Transverse colon (tissue), 4 donors: ENCODE data around the gene ANKS3. TPM values are rescaled to one million over a fixed set of nuclear protein-coding genes. Genes with fewer than 3 reads are reported as not detected.
A peak's percentile ranks its signal among the peaks of the same experiment; 100 is the strongest.

Experiments used
- DNase-seq: peaks from one replicate; pipeline ENCODE4 v3.0.0-alpha.2; 2019
- H3K27ac ChIP-seq, 4 donors: fragments of 200-600 bp; sonication (generic); 2 replicates each; pipeline ENCODE4 v1.5.1; 2016 to 2018; ENCODE audit warnings: inconsistent platforms in 4 of 4
- H3K27me3 ChIP-seq: fragments of 200-600 bp; sonication (generic); 2 replicates; pipeline ENCODE4 v1.5.1; 2017; ENCODE audit warnings: inconsistent platforms
- H3K36me3 ChIP-seq, 4 donors: fragments of 200-600 bp; sonication (generic); 2 replicates each; pipeline ENCODE4 v1.5.1; 2017 to 2019; ENCODE audit warnings: inconsistent platforms in 4 of 4
- H3K4me1 ChIP-seq, 4 donors: fragments of 200-600 bp; sonication (generic); 2 replicates each; pipeline ENCODE4 v1.5.1; 2017 to 2020; ENCODE audit warnings: inconsistent platforms in 4 of 4
- H3K4me3 ChIP-seq, 4 donors: fragments of 200-600 bp; sonication (generic); 1 replicate in 1 of 4; 2 replicates in 3 of 4; pipeline versions ENCODE4 v1.5.1 to v1.6.1; 2017 to 2019; ENCODE audit warnings: inconsistent platforms in 4 of 4
- H3K9me3 ChIP-seq, 2 donors: fragments of 200-600 bp; sonication (generic); 2 replicates each; pipeline ENCODE4 v1.5.1; 2017 to 2019; ENCODE audit warnings: inconsistent platforms in 2 of 2
- EP300 ChIP-seq: sonication (generic); formaldehyde crosslinking; IDR thresholded peaks from one replicate; pipeline ENCODE4 v1.6.1; 2017; ENCODE audit warnings: antibody characterized with exemption, low read depth
- POLR2A ChIP-seq: fragments of 450-650 bp; IDR thresholded peaks from one replicate; pipeline ENCODE4 v1.6.1; 2016; ENCODE audit warnings: antibody characterized with exemption, mild to moderate bottlenecking, moderate library complexity
- POLR2AphosphoS5 ChIP-seq, 3 donors: sonication (generic); formaldehyde crosslinking; IDR thresholded peaks; one replicate each; pipeline ENCODE4 v1.6.1; 2016; ENCODE audit warnings: antibody characterized with exemption in 3 of 3
- WGBS, 2 donors: methylation state at CpG; one replicate each; pipeline ENCODE4 v1.1.5; 2018; ENCODE audit warnings: low coverage in 1 of 2; 5-methylcytosine and 5-hydroxymethylcytosine counted together
- in situ Hi-C, 4 donors: fragments of 200-750 bp; cut with MboI; loops; one replicate each; pipeline versions ENCODE4 v1.15.0 to v1.15.1; 2017; ENCODE audit warnings: low sequenced_read_pairs in 3 of 4, low pct_ligation_motif_present in 1 of 4, low pct_unique_long_range_greater_than_20kb in 1 of 4
- intact Hi-C: fragments of 100-400 bp; cut with DNase I; formaldehyde crosslinking; loops from one replicate; pipeline ENCODE4 v1.15.1; 2023; ENCODE audit warnings: low total_unique reads
- total RNA-seq, 4 donors: library from RNA; depleted of rRNA; stranded (reverse); fragments of >200 nt; gene quantifications; one replicate each; pipeline ENCODE4 v1.1.0, GENCODE V29; 2016
- TF ChIP-seq, protein P1 (sequence below), 5 experiments: fragments of 200-600 bp in 3 of 5; fragments of 450-650 bp in 2 of 5; sonication (generic) in 3 of 5; IDR thresholded peaks; 1 replicate in 2 of 5; 2 replicates in 3 of 5; pipeline ENCODE4 v1.5.1; 2016 to 2017; ENCODE audit warnings: antibody characterized with exemption in 5 of 5, inconsistent platforms in 3 of 5, mild to moderate bottlenecking in 2 of 5, moderate library complexity in 1 of 5

Gene ANKS3
- total RNA-seq, 4 donors from 2014 or later = 14.9 to 38.4 (median 25.0) TPM

DNA sequence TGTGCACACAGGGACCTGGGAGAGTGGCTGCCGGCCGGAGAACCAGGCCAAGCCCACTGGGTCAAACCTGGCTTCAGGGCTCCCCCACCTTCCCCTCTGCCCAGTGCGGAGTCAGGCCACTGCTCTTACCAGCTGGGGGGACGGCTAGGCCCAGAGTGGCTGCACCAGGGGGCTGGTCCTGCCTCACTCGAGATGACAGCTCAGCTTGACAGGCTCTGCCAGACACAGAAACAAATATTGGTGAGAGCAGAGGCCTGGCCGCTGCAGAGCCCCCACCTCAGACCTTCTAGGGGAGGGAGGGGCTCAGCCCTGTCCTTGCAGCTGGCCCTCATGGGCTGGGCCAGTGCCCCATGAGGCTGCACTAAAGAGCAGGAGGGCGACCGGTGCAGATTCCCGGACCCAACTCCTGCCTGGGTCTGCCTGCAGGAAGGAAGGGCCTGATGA is 36.2 kb downstream of the ANKS3 start:
- Histone ChIP-seq H3K9me3 (no peaks in the 10 kb centered on the region), H3K27me3 (no peaks in the 10 kb centered on the region), H3K4me3 (no peak overlapping the region), H3K27ac (no peak overlapping the region), H3K4me1 (peaks cover 8 to 34% (median 31%) of the 10 kb centered on the region in 4 donors), H3K36me3 (no peaks in the 10 kb centered on the region)
- intact Hi-C loops (no loop called here), in situ Hi-C loops (no loop called here)
- 90% methylated on average over 8 of the region's 9 CpGs; no CpG with 5 or more reads in 1 of the 2 donors for WGBS, 2 donors
- no peak for DNase-seq
- TF ChIP-seq POLR2A (peak; percentile 19), POLR2AphosphoS5 (IDR thresholded peaks at IDR 0.05) (no peak)

DNA sequence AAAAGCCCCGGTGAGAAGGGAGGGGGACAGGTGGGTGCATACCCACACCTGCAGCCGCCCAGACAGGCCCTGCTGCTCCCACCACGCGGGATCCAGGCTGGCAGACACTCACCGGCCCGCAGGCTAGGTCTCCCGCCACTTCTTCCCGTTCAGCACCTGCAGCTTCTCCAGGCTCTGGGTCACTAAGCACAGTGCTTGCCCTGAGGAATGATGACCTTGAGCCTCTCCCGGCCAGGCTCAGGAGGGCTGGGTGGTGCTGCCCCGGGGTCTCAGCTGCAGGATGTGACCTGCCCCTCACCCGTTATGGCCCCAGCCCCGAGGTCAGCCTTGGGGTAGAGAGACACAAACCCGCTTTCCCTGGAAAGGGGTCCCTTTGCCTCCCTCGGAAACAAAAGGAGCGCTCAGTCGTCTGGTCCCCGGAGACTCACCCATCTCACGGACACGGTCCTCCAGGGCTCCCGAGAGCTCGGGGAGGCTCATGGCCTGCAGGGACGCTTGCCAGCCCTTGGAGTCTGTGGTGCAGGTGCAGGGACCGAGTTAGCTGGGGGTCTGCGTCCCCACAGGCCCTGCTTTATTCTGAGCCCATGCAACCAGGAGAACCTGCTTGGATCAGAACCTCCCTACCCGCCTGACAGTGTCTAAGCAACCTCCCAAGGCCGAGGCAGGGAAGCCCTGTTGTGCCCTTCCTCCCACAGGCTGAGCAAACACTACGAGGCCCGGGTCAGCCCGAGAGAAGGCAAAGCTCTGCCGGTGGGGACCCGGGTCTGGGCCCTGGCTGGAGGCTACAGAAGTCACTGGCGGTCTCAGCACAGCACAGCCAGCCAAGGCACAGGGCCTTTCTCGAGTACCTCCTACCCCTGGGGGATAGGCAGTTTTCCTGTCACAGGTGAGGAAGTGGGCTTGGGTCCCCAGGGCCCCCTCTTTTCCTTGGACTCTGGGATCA is 36.9 kb downstream of the ANKS3 start:
- in situ Hi-C loops = no loop called here
- H3K4me1 ChIP-seq = peaks cover 15 to 37% (median 32%) of the 10 kb centered on the region in 4 donors
- DNase-seq = no peak
- no peak overlapping the region for H3K4me3 ChIP-seq
- H3K27ac ChIP-seq = no peak overlapping the region
- no peaks in the 10 kb centered on the region for H3K27me3 ChIP-seq
- no peaks in the 10 kb centered on the region for H3K9me3 ChIP-seq
- intact Hi-C loops = no loop called here
- no peaks in the 10 kb centered on the region for H3K36me3 ChIP-seq
- TF ChIP-seq POLR2AphosphoS5 (IDR thresholded peaks at IDR 0.05) (no peak), EP300 (no peak), POLR2A (no peak)
- TF ChIP-seq, protein P1, sequence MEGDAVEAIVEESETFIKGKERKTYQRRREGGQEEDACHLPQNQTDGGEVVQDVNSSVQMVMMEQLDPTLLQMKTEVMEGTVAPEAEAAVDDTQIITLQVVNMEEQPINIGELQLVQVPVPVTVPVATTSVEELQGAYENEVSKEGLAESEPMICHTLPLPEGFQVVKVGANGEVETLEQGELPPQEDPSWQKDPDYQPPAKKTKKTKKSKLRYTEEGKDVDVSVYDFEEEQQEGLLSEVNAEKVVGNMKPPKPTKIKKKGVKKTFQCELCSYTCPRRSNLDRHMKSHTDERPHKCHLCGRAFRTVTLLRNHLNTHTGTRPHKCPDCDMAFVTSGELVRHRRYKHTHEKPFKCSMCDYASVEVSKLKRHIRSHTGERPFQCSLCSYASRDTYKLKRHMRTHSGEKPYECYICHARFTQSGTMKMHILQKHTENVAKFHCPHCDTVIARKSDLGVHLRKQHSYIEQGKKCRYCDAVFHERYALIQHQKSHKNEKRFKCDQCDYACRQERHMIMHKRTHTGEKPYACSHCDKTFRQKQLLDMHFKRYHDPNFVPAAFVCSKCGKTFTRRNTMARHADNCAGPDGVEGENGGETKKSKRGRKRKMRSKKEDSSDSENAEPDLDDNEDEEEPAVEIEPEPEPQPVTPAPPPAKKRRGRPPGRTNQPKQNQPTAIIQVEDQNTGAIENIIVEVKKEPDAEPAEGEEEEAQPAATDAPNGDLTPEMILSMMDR (IDR thresholded peaks at IDR 0.05) = no peak
- 84% methylated on average over 33 of the region's 33 CpGs; no CpG with 5 or more reads in 1 of the 2 donors for WGBS, 2 donors

DNA sequence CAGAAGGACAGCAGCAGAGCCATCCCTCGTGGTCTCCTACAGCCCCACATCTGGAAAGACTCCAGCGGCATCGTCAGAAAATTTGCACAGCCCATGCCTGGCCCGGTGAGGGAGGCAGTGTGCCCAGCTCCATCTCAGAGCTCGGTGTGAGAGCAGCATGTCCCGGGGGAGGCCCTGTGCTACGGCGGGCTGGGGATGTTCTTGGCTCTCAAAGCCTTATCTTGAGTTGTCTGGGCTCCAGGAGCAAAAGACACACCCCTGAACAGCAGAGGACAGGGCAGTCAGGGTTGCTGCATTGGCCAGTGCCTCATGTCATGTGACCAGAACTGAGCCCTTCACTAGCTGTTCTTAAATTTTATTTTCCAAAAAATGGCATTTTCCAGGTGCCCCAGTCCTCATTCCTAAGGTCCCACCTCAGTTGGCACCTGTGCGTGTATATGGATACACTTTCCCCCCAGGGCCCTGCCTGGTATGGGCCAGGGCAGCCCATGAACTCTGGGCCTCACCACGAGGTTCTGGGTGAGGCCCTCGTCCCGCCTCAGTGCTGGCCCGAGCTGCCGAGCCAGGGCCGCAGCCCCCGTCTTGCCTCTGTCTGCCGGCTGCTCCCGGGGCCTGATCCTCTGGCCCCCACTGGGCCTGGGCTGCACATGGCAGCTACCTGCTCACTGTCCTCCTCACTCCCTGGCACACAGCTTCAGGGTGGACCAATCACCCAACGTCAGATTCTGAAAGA is 37.7 kb downstream of the ANKS3 start:
- in situ Hi-C loops (no loop called here), intact Hi-C loops (no loop called here)
- Histone ChIP-seq H3K27me3 (no peaks in the 10 kb centered on the region), H3K9me3 (no peaks in the 10 kb centered on the region), H3K27ac (no peak overlapping the region), H3K4me3 (no peak overlapping the region), H3K36me3 (no peaks in the 10 kb centered on the region), H3K4me1 (peaks cover 15 to 31% (median 25%) of the 10 kb centered on the region in 4 donors)
- WGBS, 2 donors = 67 to 87% methylated on average over 3 to 18 of the region's 19 CpGs
- no peak for DNase-seq
- TF ChIP-seq, protein P1 (IDR thresholded peaks at IDR 0.05) = no peak
- TF ChIP-seq POLR2AphosphoS5 (IDR thresholded peaks at IDR 0.05) (no peak), POLR2A (no peak), EP300 (no peak)

DNA sequence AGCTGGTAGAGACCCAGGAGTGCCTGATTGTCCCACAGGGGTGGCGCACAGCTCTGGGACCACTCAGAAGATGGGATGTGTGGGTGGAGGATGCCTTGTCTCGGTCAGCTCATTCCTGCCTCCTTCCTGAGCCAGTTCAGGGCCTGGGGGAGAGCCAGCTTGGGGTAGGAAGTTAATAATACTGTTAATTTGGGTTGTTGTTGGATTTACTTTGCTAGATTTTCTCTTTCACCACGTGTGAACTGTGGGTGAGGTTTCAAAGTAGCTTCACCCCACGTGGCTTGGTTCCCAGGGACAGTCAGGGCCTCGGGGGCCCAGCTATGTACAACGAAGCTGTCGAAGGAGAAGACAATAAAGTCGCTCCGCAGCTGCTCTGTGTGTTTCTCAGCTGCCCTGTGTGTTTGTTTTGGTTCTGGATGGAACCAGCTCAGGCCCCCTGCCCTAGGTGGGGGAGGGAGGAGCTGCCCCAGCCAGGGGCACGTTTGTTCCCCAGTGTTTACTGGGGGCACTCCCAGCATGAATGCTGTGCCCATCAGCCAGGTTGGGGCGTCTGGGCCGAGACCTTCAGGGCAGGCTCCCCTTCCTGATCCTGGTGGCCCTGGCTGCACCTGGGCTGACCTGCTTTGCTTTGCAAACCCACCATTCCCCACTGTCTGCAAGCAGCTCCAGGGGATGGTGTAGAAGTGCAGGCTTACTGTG is 38.4 kb downstream of the ANKS3 start:
- intact Hi-C loops (no loop called here), in situ Hi-C loops (no loop called here)
- 62% methylated on average over 12 of the region's 12 CpGs; no CpG with 5 or more reads in 1 of the 2 donors for WGBS, 2 donors
- Histone ChIP-seq H3K27ac (no peak overlapping the region), H3K4me3 (no peak overlapping the region), H3K4me1 (peaks cover 15 to 25% (median 21%) of the 10 kb centered on the region in 4 donors), H3K27me3 (no peaks in the 10 kb centered on the region), H3K36me3 (no peaks in the 10 kb centered on the region), H3K9me3 (no peaks in the 10 kb centered on the region)
- TF ChIP-seq EP300 = no peak
- TF ChIP-seq, protein P1 (IDR thresholded peaks at IDR 0.05) = no peak
- no peak for TF ChIP-seq POLR2AphosphoS5 (IDR thresholded peaks at IDR 0.05)
- TF ChIP-seq POLR2A = no peak
- no peak for DNase-seq
